ENCODE data around the gene AP1G2. TPM values are rescaled to one million over a fixed set of nuclear protein-coding genes. Genes with fewer than 3 reads are reported as not detected.
A peak's percentile ranks its signal among the peaks of the same experiment; 100 is the strongest.

AP1G2 gene
- total and polyA plus RNA-seq, 2 of the 13 experiments (the other 11 are each of a cell fraction or from before 2014, with no cell fraction given), result 96.9 to 611 TPM

DNA sequence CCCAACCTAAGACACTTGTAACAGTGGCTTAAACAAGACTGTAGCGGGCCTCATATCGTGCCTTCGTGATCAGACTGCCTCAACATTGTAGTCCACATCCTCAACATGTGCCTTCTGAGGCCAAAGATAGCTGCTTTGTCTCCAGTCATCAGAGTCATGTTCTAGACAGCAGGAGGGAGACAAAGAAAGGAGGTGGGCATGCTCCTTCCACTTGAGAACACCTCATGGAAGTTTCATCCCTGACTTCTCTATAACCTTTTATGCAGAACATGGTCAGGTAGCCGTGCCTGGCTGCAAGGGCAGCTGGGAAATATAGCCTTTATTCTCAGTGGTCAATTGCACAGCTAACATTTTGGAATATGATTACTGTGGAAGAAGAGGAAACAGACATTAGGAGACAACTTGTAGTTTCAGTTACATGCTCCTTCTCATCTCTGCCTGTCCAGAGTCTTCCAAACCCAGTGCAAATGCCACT is 43.3 kb upstream of the AP1G2 start (continued):
- TF ChIP-seq ZNF644 (CRISPR knock-in tag; IDR thresholded peaks at IDR 0.05; ENCODE audit: low read depth), result no peak
- 0 out of 2 replicates have a peak, but pooled peaks have one; percentile 12 for TF ChIP-seq KDM2A (CRISPR knock-in tag; IDR thresholded peaks at IDR 0.05; ENCODE audit: borderline replicate concordance, low read depth)
- TF ChIP-seq, protein P1, sequence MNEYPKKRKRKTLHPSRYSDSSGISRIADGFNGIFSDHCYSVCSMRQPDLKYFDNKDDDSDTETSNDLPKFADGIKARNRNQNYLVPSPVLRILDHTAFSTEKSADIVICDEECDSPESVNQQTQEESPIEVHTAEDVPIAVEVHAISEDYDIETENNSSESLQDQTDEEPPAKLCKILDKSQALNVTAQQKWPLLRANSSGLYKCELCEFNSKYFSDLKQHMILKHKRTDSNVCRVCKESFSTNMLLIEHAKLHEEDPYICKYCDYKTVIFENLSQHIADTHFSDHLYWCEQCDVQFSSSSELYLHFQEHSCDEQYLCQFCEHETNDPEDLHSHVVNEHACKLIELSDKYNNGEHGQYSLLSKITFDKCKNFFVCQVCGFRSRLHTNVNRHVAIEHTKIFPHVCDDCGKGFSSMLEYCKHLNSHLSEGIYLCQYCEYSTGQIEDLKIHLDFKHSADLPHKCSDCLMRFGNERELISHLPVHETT (CRISPR knock-in tag; conservative IDR thresholded peaks at IDR 0.05), result 0 out of 2 replicates have a peak, but pooled peaks have one; percentile 42
- peak; percentile 45; the same call in 1 of the 2 replicates for TF ChIP-seq NR2C2 (CRISPR knock-in tag; IDR thresholded peaks at IDR 0.05; ENCODE audit: borderline replicate concordance)
- TF ChIP-seq MTA1 (CRISPR knock-in tag; IDR thresholded peaks at IDR 0.05; ENCODE audit: borderline replicate concordance), result no peak
- 0 out of 2 replicates have a peak, but pooled peaks have one; percentile 38 for TF ChIP-seq ZFP37 (CRISPR knock-in tag; IDR thresholded peaks at IDR 0.05; ENCODE audit: borderline replicate concordance)
- no peak for TF ChIP-seq ARNT (IDR thresholded peaks at IDR 0.05)
- no peak for TF ChIP-seq EP300 (IDR thresholded peaks at IDR 0.05; ENCODE audit: low read depth in 2 of 2, low read length in 2 of 2)
- peak; percentile 12; the same call in 1 of the 2 replicates for TF ChIP-seq EP300 (CRISPR knock-in tag; IDR thresholded peaks at IDR 0.05; ENCODE audit: borderline replicate concordance)
- TF ChIP-seq SAFB2 (CRISPR knock-in tag; IDR thresholded peaks at IDR 0.05; ENCODE audit: borderline replicate concordance, low read depth), result 0 out of 2 replicates have a peak, but pooled peaks have one; percentile 5
- TF ChIP-seq, protein P2, sequence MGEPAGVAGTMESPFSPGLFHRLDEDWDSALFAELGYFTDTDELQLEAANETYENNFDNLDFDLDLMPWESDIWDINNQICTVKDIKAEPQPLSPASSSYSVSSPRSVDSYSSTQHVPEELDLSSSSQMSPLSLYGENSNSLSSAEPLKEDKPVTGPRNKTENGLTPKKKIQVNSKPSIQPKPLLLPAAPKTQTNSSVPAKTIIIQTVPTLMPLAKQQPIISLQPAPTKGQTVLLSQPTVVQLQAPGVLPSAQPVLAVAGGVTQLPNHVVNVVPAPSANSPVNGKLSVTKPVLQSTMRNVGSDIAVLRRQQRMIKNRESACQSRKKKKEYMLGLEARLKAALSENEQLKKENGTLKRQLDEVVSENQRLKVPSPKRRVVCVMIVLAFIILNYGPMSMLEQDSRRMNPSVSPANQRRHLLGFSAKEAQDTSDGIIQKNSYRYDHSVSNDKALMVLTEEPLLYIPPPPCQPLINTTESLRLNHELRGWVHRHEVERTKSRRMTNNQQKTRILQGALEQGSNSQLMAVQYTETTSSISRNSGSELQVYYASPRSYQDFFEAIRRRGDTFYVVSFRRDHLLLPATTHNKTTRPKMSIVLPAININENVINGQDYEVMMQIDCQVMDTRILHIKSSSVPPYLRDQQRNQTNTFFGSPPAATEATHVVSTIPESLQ (CRISPR knock-in tag; conservative IDR thresholded peaks at IDR 0.05), result no peak
- TF ChIP-seq ZNF230 (CRISPR knock-in tag; IDR thresholded peaks at IDR 0.05), result peak; percentile 22; the same call in 1 of the 2 replicates
- no peak for TF ChIP-seq POLR2A (IDR thresholded peaks at IDR 0.05; ENCODE audit: insufficient read depth in 1 of 2, low read depth in 2 of 2, low read length in 2 of 2)
- TF ChIP-seq, protein P3, sequence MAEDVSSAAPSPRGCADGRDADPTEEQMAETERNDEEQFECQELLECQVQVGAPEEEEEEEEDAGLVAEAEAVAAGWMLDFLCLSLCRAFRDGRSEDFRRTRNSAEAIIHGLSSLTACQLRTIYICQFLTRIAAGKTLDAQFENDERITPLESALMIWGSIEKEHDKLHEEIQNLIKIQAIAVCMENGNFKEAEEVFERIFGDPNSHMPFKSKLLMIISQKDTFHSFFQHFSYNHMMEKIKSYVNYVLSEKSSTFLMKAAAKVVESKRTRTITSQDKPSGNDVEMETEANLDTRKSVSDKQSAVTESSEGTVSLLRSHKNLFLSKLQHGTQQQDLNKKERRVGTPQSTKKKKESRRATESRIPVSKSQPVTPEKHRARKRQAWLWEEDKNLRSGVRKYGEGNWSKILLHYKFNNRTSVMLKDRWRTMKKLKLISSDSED (CRISPR knock-in tag; IDR thresholded peaks at IDR 0.05), result no peak
- TF ChIP-seq ZNF766 (CRISPR knock-in tag; IDR thresholded peaks at IDR 0.05; ENCODE audit: borderline replicate concordance), result no peak
- TF ChIP-seq ZNF510 (CRISPR knock-in tag; IDR thresholded peaks at IDR 0.05; ENCODE audit: low read depth), result peak; percentile 41
- TF ChIP-seq, protein P4, sequence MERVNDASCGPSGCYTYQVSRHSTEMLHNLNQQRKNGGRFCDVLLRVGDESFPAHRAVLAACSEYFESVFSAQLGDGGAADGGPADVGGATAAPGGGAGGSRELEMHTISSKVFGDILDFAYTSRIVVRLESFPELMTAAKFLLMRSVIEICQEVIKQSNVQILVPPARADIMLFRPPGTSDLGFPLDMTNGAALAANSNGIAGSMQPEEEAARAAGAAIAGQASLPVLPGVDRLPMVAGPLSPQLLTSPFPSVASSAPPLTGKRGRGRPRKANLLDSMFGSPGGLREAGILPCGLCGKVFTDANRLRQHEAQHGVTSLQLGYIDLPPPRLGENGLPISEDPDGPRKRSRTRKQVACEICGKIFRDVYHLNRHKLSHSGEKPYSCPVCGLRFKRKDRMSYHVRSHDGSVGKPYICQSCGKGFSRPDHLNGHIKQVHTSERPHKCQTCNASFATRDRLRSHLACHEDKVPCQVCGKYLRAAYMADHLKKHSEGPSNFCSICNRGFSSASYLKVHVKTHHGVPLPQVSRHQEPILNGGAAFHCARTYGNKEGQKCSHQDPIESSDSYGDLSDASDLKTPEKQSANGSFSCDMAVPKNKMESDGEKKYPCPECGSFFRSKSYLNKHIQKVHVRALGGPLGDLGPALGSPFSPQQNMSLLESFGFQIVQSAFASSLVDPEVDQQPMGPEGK (CRISPR knock-in tag; IDR thresholded peaks at IDR 0.05), result 0 out of 2 replicates have a peak, but pooled peaks have one; percentile 7
- TF ChIP-seq ZNF180 (CRISPR knock-in tag; IDR thresholded peaks at IDR 0.05; ENCODE audit: borderline replicate concordance, low read depth), result no peak
- TF ChIP-seq ZNF83 (CRISPR knock-in tag; IDR thresholded peaks at IDR 0.05; ENCODE audit: borderline replicate concordance), result peak; percentile 95; the same call in 1 of the 2 replicates
- TF ChIP-seq ZNF530 (CRISPR knock-in tag; IDR thresholded peaks at IDR 0.05; ENCODE audit: low read depth), result 0 out of 2 replicates have a peak, but pooled peaks have one; percentile 46
- 0 out of 2 replicates have a peak, but pooled peaks have one; percentile 7 for TF ChIP-seq IRF2 (CRISPR knock-in tag; IDR thresholded peaks at IDR 0.05)
- TF ChIP-seq, protein P5, sequence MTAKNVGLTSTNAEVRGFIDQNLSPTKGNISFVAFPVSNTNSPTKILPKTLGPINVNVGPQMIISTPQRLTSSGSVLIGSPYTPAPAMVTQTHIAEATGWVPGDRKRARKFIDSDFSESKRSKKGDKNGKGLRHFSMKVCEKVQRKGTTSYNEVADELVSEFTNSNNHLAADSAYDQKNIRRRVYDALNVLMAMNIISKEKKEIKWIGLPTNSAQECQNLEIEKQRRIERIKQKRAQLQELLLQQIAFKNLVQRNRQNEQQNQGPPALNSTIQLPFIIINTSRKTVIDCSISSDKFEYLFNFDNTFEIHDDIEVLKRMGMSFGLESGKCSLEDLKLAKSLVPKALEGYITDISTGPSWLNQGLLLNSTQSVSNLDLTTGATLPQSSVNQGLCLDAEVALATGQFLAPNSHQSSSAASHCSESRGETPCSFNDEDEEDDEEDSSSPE (CRISPR knock-in tag; IDR thresholded peaks at IDR 0.05), result peak; percentile 41; the same call in 1 of the 2 replicates
- TF ChIP-seq NFIC (IDR thresholded peaks at IDR 0.05; ENCODE audit: low read length), result no peak
